ENCODE measurements around the gene HIPK2.

Gene HIPK2

GRCh38 chr7:139748373-139748765 lies 29.4 kb downstream of the HIPK2 start:
- TF ChIP-seq USF1 (IDR thresholded peaks at IDR 0.05) = no peak
- no peak for TF ChIP-seq ZBTB7A (IDR thresholded peaks at IDR 0.05; ENCODE audit: low read depth)
- no peak for TF ChIP-seq CREB1 (IDR thresholded peaks at IDR 0.05; ENCODE audit: low read depth)
- TF ChIP-seq, protein P1, sequence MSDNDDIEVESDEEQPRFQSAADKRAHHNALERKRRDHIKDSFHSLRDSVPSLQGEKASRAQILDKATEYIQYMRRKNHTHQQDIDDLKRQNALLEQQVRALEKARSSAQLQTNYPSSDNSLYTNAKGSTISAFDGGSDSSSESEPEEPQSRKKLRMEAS (IDR thresholded peaks at IDR 0.05) = no peak
- TF ChIP-seq TAF1 (IDR thresholded peaks at IDR 0.05; ENCODE audit: low read depth) = no peak
- TF ChIP-seq, protein P2, sequence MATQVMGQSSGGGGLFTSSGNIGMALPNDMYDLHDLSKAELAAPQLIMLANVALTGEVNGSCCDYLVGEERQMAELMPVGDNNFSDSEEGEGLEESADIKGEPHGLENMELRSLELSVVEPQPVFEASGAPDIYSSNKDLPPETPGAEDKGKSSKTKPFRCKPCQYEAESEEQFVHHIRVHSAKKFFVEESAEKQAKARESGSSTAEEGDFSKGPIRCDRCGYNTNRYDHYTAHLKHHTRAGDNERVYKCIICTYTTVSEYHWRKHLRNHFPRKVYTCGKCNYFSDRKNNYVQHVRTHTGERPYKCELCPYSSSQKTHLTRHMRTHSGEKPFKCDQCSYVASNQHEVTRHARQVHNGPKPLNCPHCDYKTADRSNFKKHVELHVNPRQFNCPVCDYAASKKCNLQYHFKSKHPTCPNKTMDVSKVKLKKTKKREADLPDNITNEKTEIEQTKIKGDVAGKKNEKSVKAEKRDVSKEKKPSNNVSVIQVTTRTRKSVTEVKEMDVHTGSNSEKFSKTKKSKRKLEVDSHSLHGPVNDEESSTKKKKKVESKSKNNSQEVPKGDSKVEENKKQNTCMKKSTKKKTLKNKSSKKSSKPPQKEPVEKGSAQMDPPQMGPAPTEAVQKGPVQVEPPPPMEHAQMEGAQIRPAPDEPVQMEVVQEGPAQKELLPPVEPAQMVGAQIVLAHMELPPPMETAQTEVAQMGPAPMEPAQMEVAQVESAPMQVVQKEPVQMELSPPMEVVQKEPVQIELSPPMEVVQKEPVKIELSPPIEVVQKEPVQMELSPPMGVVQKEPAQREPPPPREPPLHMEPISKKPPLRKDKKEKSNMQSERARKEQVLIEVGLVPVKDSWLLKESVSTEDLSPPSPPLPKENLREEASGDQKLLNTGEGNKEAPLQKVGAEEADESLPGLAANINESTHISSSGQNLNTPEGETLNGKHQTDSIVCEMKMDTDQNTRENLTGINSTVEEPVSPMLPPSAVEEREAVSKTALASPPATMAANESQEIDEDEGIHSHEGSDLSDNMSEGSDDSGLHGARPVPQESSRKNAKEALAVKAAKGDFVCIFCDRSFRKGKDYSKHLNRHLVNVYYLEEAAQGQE (IDR thresholded peaks at IDR 0.05; ENCODE audit: low read depth) = no peak
- TF ChIP-seq RAD21 (IDR thresholded peaks at IDR 0.05; ENCODE audit: low read depth) = no peak
- no peak for TF ChIP-seq NFIC (IDR thresholded peaks at IDR 0.05)
- no peak for TF ChIP-seq TCF12 (IDR thresholded peaks at IDR 0.05; ENCODE audit: low read depth)
- TF ChIP-seq EP300 (IDR thresholded peaks at IDR 0.05; ENCODE audit: borderline replicate concordance) = no peak
- no peak for TF ChIP-seq YY1 (IDR thresholded peaks at IDR 0.05; ENCODE audit: low read depth)
- no peak for TF ChIP-seq TEAD4 (IDR thresholded peaks at IDR 0.05)
- TF ChIP-seq FOXM1 (IDR thresholded peaks at IDR 0.05; ENCODE audit: borderline replicate concordance, low read depth) = no peak
- TF ChIP-seq CEBPB (IDR thresholded peaks at IDR 0.05) = no peak
- TF ChIP-seq EGR1 (IDR thresholded peaks at IDR 0.05) = no peak

DNA sequence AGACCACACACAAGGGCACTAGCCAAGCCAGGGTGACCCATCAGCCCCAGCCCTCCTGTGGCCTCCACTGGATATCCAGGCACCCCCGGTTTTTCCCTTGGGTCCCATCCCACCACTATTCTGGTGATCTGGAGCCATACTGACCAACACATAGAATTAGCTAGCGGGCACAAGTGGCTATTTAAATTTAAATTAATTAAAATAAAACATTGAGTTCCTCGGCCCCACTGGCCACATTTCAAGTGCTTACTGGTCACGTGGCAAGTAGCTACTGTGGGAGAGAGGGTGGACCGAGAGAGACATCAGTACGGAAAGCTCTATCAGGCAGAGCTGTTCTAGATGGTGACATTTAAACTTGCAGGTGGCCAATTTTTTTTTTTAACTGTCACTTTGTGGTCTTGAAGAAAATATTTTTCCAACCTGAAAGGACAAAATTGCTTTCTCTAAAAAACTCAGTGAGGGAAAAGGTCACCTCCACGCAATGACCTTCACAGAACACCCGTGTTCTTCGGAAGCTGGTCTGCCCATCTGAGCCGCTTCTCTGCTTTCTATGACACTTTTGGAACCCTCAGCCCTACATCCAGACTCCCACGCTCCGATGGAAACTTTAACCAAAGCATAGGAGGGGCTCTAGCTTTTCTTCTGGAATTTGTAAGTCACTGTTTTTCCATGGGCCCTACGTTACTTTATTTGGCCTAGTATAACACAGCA lies 30.0 kb downstream of the HIPK2 start:
- TF ChIP-seq EGR1 (IDR thresholded peaks at IDR 0.05) = no peak
- TF ChIP-seq TEAD4 (IDR thresholded peaks at IDR 0.05) = no peak
- no peak for TF ChIP-seq USF1 (IDR thresholded peaks at IDR 0.05)
- TF ChIP-seq EP300 (IDR thresholded peaks at IDR 0.05; ENCODE audit: borderline replicate concordance) = no peak
- TF ChIP-seq, protein P2 (IDR thresholded peaks at IDR 0.05; ENCODE audit: low read depth) = no peak
- no peak for TF ChIP-seq CEBPB (IDR thresholded peaks at IDR 0.05)
- TF ChIP-seq, protein P1 (IDR thresholded peaks at IDR 0.05) = no peak
- no peak for TF ChIP-seq ZBTB7A (IDR thresholded peaks at IDR 0.05; ENCODE audit: low read depth)
- no peak for TF ChIP-seq TAF1 (IDR thresholded peaks at IDR 0.05; ENCODE audit: low read depth)
- TF ChIP-seq CREB1 (IDR thresholded peaks at IDR 0.05; ENCODE audit: low read depth) = no peak
- TF ChIP-seq FOXM1 (IDR thresholded peaks at IDR 0.05; ENCODE audit: borderline replicate concordance, low read depth) = no peak
- TF ChIP-seq NFIC (IDR thresholded peaks at IDR 0.05) = no peak
- TF ChIP-seq YY1 (IDR thresholded peaks at IDR 0.05; ENCODE audit: low read depth) = no peak
- TF ChIP-seq RAD21 (IDR thresholded peaks at IDR 0.05; ENCODE audit: low read depth) = no peak
- no peak for TF ChIP-seq TCF12 (IDR thresholded peaks at IDR 0.05; ENCODE audit: low read depth)

DNA sequence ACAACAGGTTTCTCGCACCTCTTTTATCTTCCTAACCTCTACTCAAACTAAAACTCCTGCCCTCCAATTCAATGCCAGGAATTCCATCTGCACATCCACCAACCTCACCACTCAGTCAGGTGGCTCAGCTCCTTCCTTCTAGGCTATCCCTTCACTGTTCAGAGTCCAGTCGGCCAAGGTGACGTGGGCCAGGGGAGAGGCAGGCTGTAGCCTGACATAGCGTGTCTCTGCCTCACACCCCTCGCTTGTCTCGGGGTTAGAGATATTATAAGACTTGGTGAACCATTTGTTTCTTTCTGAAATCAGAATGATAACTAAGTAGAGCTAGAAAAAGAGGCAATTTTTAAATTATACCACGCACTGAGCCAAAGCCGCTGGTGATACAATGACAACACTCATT lies 31.1 kb downstream of the HIPK2 start:
- TF ChIP-seq CEBPB (IDR thresholded peaks at IDR 0.05) (no peak), ZBTB7A (IDR thresholded peaks at IDR 0.05; ENCODE audit: low read depth) (no peak), FOXM1 (IDR thresholded peaks at IDR 0.05; ENCODE audit: borderline replicate concordance, low read depth) (no peak), EP300 (IDR thresholded peaks at IDR 0.05; ENCODE audit: borderline replicate concordance) (no peak), TAF1 (IDR thresholded peaks at IDR 0.05; ENCODE audit: low read depth) (no peak), TCF12 (IDR thresholded peaks at IDR 0.05; ENCODE audit: low read depth) (no peak), USF1 (IDR thresholded peaks at IDR 0.05) (no peak), CREB1 (IDR thresholded peaks at IDR 0.05; ENCODE audit: low read depth) (no peak), EGR1 (IDR thresholded peaks at IDR 0.05) (no peak), NFIC (IDR thresholded peaks at IDR 0.05) (no peak), TEAD4 (IDR thresholded peaks at IDR 0.05) (no peak), RAD21 (IDR thresholded peaks at IDR 0.05; ENCODE audit: low read depth) (no peak), YY1 (IDR thresholded peaks at IDR 0.05; ENCODE audit: low read depth) (no peak)
- TF ChIP-seq, protein P1 (IDR thresholded peaks at IDR 0.05) = no peak
- TF ChIP-seq, protein P2 (IDR thresholded peaks at IDR 0.05; ENCODE audit: low read depth) = no peak
